Gastrocnemius medialis (tissue), 4 donors: Measurements from ENCODE around the gene CERS5. TPM values are rescaled to one million over a fixed set of nuclear protein-coding genes. Genes with fewer than 3 reads are reported as not detected.

Source experiments
- ATAC-seq, 2 donors: fragments of 150-250 bp; one replicate each; pipeline ENCODE4 v1.9.1; 2016
- DNase-seq, 2 donors: peaks; one replicate each; pipeline ENCODE4 v3.0.0-alpha.2; 2019
- H3K27ac ChIP-seq, 4 donors: fragments of 200-600 bp; sonication (generic); 1 replicate in 1 of 4; 2 replicates in 3 of 4; pipeline ENCODE4 v1.5.1; 2016 to 2018; ENCODE audit warnings: mild to moderate bottlenecking in 2 of 4, moderate library complexity in 1 of 4
- H3K27me3 ChIP-seq, 3 donors: fragments of 200-600 bp; sonication (generic) in 2 of 3; 1 replicate in 1 of 3; 2 replicates in 2 of 3; pipeline versions ENCODE4 v1.5.1 to v1.6.0; 2016 to 2019; ENCODE audit warnings: mild to moderate bottlenecking in 1 of 3, moderate library complexity in 1 of 3
- H3K36me3 ChIP-seq, 2 donors: fragments of 200-600 bp; sonication (generic) in 1 of 2; one replicate each; pipeline ENCODE4 v1.5.1; 2017 to 2018
- H3K4me1 ChIP-seq, 2 donors: fragments of 200-600 bp; sonication (generic) in 1 of 2; one replicate each; pipeline ENCODE4 v1.5.1; 2016 to 2017; ENCODE audit warnings: mild to moderate bottlenecking in 2 of 2
- H3K4me3 ChIP-seq, 4 donors: fragments of 200-600 bp; sonication (generic) in 3 of 4; 1 replicate in 1 of 4; 2 replicates in 3 of 4; pipeline ENCODE4 v1.5.1; 2016 to 2019; ENCODE audit warnings: mild to moderate bottlenecking in 2 of 4
- H3K9me3 ChIP-seq, 3 donors: fragments of 200-600 bp; sonication (generic) in 2 of 3; 1 replicate in 1 of 3; 2 replicates in 2 of 3; pipeline ENCODE4 v1.5.1; 2016 to 2019
- POLR2A ChIP-seq, 2 donors: fragments of 450-650 bp; IDR thresholded peaks; one replicate each; pipeline ENCODE4 v1.6.1; 2017; ENCODE audit warnings: antibody characterized with exemption in 2 of 2, mild to moderate bottlenecking in 2 of 2, moderate library complexity in 2 of 2
- in situ Hi-C, 4 donors: fragments of 200-750 bp; cut with MboI; loops; one replicate each; pipeline versions ENCODE4 v1.15.0 to v1.8.0; 2017; ENCODE audit warnings: low sequenced_read_pairs in 4 of 4
- intact Hi-C: fragments of 100-400 bp; cut with DNase I; formaldehyde crosslinking; loops from one replicate; pipeline ENCODE4 v1.15.1; 2023; ENCODE audit warnings: low total_unique reads
- total RNA-seq, 4 donors: library from RNA; depleted of rRNA; stranded (reverse); fragments of >200 nt; gene quantifications; one replicate each; pipeline versions ENCODE4 v1.1.0 to v1.2.3, GENCODE V29; 2016
- TF ChIP-seq, protein P1 (sequence below), 5 experiments: fragments of 450-650 bp in 3 of 5; fragments of 200-600 bp in 2 of 5; sonication (generic) in 2 of 5; IDR thresholded peaks in 4 of 5; conservative IDR thresholded peaks in 1 of 5; 1 replicate in 4 of 5; 2 replicates in 1 of 5; pipeline ENCODE4 v1.5.1; 2016 to 2019; ENCODE audit warnings: antibody characterized with exemption in 5 of 5, mild to moderate bottlenecking in 3 of 5, moderate library complexity in 3 of 5

The CERS5 gene
- total RNA-seq, 4 donors from 2014 or later = 5.4 to 9.2 (median 7.3) TPM

DNA sequence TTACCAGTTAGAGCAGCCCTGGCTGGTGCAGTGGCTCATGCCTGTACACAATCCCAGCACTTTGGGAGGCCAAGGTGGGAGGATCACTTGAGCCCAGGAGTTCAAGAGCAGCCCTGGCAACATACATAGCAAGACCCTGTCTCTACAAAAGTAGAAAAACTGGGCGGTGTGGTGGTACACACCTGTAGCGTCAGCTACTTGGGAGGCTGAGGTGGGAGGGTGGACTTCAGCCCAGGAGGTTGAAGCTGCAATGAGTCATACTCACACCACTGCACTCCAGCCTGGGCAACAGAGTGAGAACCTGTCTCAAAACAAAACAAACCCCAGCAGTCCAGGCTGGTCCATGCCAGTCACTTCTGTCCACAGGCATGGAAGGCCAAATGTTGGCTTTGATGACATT, 47.8 kb downstream of the CERS5 start:
- in situ Hi-C loops (no loop called here), intact Hi-C loops (no loop called here)
- Histone ChIP-seq H3K36me3 (peaks cover 0 to 30% of the 10 kb centered on the region in 2 donors), H3K27ac (peak overlapping the region in 2 of 4 donors; percentile 7 to 22), H3K27me3 (no peaks in the 10 kb centered on the region), H3K4me1 (peaks cover 14 to 32% of the 10 kb centered on the region in 2 donors), H3K9me3 (no peaks in the 10 kb centered on the region), H3K4me3 (no peak overlapping the region)
- DNase-seq = no peak
- no peak for ATAC-seq
- TF ChIP-seq, protein P1, sequence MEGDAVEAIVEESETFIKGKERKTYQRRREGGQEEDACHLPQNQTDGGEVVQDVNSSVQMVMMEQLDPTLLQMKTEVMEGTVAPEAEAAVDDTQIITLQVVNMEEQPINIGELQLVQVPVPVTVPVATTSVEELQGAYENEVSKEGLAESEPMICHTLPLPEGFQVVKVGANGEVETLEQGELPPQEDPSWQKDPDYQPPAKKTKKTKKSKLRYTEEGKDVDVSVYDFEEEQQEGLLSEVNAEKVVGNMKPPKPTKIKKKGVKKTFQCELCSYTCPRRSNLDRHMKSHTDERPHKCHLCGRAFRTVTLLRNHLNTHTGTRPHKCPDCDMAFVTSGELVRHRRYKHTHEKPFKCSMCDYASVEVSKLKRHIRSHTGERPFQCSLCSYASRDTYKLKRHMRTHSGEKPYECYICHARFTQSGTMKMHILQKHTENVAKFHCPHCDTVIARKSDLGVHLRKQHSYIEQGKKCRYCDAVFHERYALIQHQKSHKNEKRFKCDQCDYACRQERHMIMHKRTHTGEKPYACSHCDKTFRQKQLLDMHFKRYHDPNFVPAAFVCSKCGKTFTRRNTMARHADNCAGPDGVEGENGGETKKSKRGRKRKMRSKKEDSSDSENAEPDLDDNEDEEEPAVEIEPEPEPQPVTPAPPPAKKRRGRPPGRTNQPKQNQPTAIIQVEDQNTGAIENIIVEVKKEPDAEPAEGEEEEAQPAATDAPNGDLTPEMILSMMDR (IDR thresholded peaks at IDR 0.05 in 4 of 5, conservative IDR thresholded peaks at IDR 0.05 in 1 of 5) = no peak
- TF ChIP-seq POLR2A (IDR thresholded peaks at IDR 0.05) = no peak

DNA sequence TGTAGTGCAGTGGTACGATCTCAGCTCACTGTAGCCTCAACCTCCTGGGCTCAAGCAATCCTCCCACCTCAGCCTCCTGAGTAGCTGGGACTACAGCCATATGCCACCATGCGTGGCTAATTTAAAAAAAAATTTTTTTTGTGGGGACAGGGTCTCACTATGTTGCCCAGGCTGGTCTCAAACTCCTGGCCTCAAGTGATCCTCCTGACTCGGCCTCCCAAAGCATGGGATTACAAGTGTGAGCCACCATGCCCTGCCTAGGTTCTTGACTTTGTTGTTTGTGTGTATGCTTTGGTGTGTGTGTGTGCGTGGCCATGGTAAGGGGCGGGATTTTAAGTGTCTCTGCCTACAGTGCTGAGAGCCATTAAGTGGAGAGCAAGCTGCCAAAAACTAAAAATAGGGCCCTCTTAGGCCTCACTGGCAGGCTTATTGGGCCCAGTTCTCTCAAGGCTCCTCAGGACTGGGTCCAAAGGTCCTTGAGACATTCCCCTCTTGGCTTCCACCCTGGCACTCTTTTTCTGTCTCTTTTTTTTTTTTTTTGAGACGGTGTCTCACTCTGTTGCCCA, 50.0 kb downstream of the CERS5 start:
- Histone ChIP-seq H3K9me3 (no peaks in the 10 kb centered on the region), H3K4me3 (no peak overlapping the region), H3K36me3 (peaks cover 0 to 12% of the 10 kb centered on the region in 2 donors), H3K4me1 (peaks cover 29 to 49% of the 10 kb centered on the region in 2 donors), H3K27ac (peak overlapping the region; percentile 37 to 79 (median 57)), H3K27me3 (no peaks in the 10 kb centered on the region)
- intact Hi-C loops = no loop called here
- ATAC-seq = peak; percentile 39 to 73
- in situ Hi-C loops = no loop called here
- no peak for TF ChIP-seq POLR2A (IDR thresholded peaks at IDR 0.05)
- TF ChIP-seq, protein P1 (IDR thresholded peaks at IDR 0.05 in 4 of 5, conservative IDR thresholded peaks at IDR 0.05 in 1 of 5) = no peak
- DNase-seq = peak in 1 of 2 donors; percentile 58

DNA sequence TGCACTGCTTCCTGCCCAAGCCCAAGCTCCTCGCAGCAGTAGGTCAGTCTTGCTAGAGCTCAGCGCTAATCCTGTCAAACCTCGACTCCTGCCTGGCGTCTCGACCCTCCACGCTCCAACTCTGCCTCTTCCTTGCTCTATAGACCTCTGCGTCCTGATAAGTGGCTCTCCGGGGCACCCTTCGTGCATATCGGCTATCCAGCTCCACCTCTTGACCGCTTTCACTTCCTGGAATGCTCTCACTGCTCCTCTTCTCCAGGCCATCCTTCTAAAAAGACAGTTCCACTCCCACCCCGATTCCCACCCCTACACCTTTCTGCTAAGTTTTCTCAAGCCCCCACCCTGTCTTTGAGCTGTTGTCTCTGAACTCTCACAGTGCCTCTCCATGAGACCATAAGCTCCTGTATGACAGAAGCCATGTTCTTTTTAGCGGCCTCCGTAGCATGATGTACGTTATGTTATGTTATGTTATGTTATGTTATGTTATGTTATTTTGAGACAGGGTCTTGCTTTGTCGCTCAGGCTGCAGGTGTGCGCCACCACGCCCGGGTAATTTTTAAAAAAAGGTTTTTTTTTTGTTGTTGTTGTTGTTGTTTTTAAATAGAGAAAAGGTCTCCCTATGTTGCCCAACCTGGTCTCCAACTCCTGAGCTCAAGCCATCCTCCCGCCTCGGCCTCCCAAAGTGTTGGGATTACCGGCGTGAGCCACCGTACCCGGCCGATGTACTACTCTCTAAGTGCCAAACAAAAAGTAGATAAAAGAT, 54.5 kb downstream of the CERS5 start:
- peak in 1 of 2 donors; percentile 29 for DNase-seq
- Histone ChIP-seq H3K4me3 (peak overlapping the region; percentile 78 to 96 (median 87)), H3K9me3 (no peaks in the 10 kb centered on the region), H3K36me3 (no peaks in the 10 kb centered on the region), H3K27ac (peak overlapping the region; percentile 91 to 95 (median 95)), H3K4me1 (peaks cover 64 to 83% of the 10 kb centered on the region in 2 donors), H3K27me3 (no peaks in the 10 kb centered on the region)
- ATAC-seq = peak in 1 of 2 donors; percentile 3
- TF ChIP-seq, protein P1 (IDR thresholded peaks at IDR 0.05 in 4 of 5, conservative IDR thresholded peaks at IDR 0.05 in 1 of 5) = no peak
- TF ChIP-seq POLR2A (IDR thresholded peaks at IDR 0.05) = no peak
- intact Hi-C loops = loop anchor here (1.0 to 5.0 kb wide), 4 partner anchors 27 to 370 kb away; partner anchors contain the start of genes LARP4, SMARCD1 and TMBIM6
- in situ Hi-C loops = no loop called here

DNA sequence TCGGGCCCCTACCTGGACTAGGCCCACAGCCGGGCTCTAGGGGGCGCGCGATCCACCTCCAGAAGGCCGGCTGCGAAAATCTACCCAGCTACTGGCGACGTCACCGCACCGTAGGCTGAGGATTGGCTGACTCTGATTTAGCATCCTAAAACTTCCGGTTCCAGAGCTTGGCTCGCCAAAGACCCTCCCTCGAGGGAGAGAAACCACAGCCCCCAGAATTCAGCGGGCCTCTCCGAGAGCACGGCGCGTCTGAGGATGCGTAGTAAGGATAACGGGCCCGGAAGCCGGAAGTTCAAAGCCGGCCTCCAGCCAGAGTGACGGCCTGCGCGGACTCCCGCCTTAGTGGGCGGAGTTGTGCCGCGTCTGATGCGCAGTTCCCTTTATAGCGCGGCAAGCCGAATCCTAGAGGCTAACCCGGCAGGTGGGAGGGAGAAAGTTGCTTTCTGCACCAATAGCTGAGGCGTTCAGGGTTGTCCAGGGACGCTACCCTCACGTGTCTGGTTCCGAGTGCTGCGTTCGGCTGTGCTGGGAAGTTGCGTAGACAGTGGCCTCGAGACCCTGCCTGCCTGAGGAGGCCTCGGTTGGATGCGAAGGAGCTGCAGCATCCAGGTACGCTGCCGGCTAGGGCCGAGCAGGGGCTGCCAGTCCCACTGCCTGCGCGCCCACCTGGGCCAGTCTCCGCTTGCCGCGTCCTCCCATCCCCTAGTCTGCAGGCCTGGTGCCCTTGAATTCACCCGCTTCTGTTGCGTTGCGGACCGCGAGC, 55.3 kb downstream of the CERS5 start, which contains the start of gene COX14:
Gene COX14, plus strand, starts transcription at position 544 of the 763 bp plus-strand sequence. CDS start 7,808 bp downstream, outside the sequence.
- Histone ChIP-seq H3K27ac (peak within 1 kb of the TSS; percentile 92 to 95 (median 95)), H3K36me3 (peaks cover 0 to 3% of the 10 kb centered on the region in 2 donors), H3K4me1 (peaks cover 67 to 83% of the 10 kb centered on the region in 2 donors), H3K27me3 (no peaks in the 10 kb centered on the region), H3K9me3 (no peaks in the 10 kb centered on the region), H3K4me3 (peak within 1 kb of the TSS; percentile 78 to 96 (median 87))
- in situ Hi-C loops = no loop called here
- intact Hi-C loops = loop anchor here (1.0 to 5.0 kb wide), 6 partner anchors 27 to 370 kb away; partner anchors contain the start of genes CERS5, LARP4, RACGAP1 and SMARCD1
- TF ChIP-seq, protein P1 (IDR thresholded peaks at IDR 0.05 in 4 of 5, conservative IDR thresholded peaks at IDR 0.05 in 1 of 5) = peak; percentile 70 to 98 (median 90)
- TF ChIP-seq POLR2A (IDR thresholded peaks at IDR 0.05) = peak; percentile 97 to 99
- peak; percentile 76 to 90 for ATAC-seq
- DNase-seq = peak; percentile 99
